AG09319 (cell line): ENCODE measurements around the gene TAC3.
"Not testable (repeated sequence)": the region's sequence is repeated elsewhere in the genome, so short reads cannot be mapped to it uniquely, and the experiment has no call there.

Source experiments
- DNase-seq: peaks from one replicate; pipeline ENCODE4 v3.0.0-alpha.2; 2010; ENCODE audit warnings: low read depth; ENCODE audit errors: extremely low read depth
- CTCF ChIP-seq: IDR thresholded peaks from 2 replicates; pipeline ENCODE4 v1.5.1; 2011; ENCODE audit warnings: low read depth, mild to moderate bottlenecking, inconsistent platforms, low read length, moderate library complexity

The TAC3 gene

GRCh38 chr12:57019983-57020719 lies 3.8 kb upstream of the TAC3 start:
- TF ChIP-seq CTCF: no peak
- DNase-seq: no peak

GRCh38 chr12:57018906-57019305 lies 2.6 kb upstream of the TAC3 start:
- DNase-seq: no peak
- no peak for TF ChIP-seq CTCF

GRCh38 chr12:57018353-57018752 lies 2.0 kb upstream of the TAC3 start:
- DNase-seq: not testable (repeated sequence)

GRCh38 chr12:57012600-57013465 lies 3.5 kb downstream of the TAC3 start:
- TF ChIP-seq CTCF: no peak; the same call in 1 of the 2 replicates
- no peak for DNase-seq

GRCh38 chr12:57011438-57012424 lies 4.6 kb downstream of the TAC3 start:
- no peak for TF ChIP-seq CTCF
- no peak for DNase-seq

GRCh38 chr12:57010627-57011247 lies 5.6 kb downstream of the TAC3 start:
- no peak for DNase-seq
- no peak for TF ChIP-seq CTCF
